Measurements from ENCODE around the gene ZNF831.

ZNF831 gene

GRCh38 chr20:59253779-59254319 lies 90.2 kb downstream of the ZNF831 start:
- DNase-seq, result no peak

- no peak for DNase-seq
These were observed 91.6 kb downstream of the ZNF831 start for GRCh38 chr20:59255256-59255655.

DNA sequence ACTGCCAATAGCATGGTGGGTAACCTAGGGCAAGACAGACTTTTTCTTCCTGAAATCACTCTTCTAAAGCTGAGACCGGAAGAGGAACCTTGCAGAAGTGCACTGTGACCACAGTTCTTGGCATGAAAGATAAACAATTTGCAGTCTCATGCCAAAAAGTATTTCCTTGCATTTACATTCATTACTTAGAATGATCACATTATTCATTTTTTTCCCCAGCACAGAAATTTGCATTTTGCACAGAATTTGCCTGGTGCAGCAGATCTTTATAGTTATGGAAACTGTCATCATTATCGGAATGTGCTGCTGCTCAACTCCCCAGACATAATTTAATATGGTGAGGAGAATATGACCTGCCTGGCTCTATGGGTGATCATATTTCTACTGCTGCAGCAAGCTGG lies 94.6 kb downstream of the ZNF831 start:
- DNase-seq, result no peak

GRCh38 chr20:59259946-59260345 lies 96.3 kb downstream of the ZNF831 start:
- no peak for DNase-seq

DNA sequence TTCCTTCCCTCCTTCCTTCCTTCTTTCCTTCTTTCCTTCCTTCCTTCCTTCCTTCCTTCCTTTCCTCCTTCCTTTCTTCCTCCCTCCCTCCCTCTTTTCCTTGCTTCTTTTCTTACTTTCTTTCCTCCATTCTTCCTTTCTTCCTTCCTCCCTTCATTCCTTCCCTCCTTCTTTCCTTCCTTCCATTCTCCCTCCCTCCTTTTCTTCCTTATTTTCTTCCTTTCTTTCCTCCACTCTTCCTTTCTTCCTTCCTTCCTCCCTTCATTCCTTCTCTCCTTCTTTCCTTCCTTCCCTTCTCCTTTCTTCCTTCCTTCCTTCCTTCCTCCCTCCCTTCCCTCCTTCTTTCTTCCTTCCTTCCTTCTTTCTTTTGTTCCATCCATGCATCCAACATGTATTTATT lies 101.7 kb downstream of the ZNF831 start:
- no peak for DNase-seq

- DNase-seq, result no peak
These were observed 105.2 kb downstream of the ZNF831 start for GRCh38 chr20:59268870-59269269.

GRCh38 chr20:59269411-59270025 lies 105.9 kb downstream of the ZNF831 start:
- no peak for DNase-seq

DNA sequence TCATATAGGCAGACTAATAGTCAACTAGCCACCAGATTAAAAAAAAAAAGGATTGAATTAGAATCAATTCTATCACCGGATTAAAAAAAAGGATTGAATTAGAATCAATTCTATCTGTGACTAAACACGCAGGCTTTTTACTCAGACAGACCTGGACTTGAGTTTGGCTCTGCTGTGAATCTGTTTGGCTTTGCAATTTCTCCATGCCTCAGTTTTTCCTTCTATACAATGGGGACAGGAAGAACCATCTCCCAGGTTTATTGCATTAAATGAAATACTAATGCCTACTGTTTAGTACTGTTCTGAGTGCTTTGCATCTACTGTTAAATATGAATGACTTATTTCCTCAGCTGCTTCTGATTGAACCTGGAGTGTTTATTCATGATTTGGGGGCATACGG lies 106.8 kb downstream of the ZNF831 start:
- DNase-seq, result no peak

GRCh38 chr20:59273739-59274357 lies 110.2 kb downstream of the ZNF831 start:
- DNase-seq, result no peak

DNA sequence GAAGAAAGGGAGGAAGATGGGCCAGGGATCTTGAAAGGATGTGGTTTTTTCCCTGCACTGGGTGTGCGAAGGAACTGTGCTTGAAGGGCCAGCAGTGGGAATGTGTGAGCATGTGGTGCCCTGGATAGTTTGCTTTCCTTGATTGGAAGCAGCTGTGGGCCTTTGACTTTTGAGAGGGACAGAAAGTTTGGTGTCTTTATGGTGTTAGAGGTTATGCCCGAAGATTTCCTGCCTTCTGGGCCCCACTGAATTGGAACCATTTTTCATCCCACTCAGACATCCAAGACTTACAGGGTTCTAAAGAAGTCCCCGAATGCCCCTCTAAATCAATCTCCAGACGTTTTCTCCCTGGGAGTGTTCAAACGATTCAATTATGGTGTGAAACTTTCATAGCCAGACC lies 113.3 kb downstream of the ZNF831 start:
- DNase-seq, result no peak

GRCh38 chr20:59284470-59284869 lies 120.8 kb downstream of the ZNF831 start:
- no peak for DNase-seq

DNA sequence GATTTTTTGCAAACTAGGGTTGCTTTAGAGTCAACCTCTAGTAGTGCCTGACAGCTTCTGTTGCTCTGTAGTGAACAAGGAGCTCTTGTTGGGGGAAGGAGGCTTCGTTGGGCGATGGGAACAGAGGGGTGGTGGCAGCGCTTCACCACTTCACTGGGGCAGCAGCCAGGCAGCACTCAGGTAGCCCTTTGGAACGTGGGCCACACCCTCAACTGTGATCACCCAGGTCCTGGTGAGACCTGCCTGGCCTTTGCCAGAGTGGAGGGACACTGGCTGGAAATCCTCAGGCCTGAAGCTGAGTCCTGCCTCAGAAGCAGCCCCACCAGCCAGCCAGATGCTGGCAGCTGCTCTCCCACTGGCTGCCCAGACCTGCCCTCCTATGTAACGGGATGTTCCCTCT lies 126.4 kb downstream of the ZNF831 start:
- DNase-seq, result no peak

DNA sequence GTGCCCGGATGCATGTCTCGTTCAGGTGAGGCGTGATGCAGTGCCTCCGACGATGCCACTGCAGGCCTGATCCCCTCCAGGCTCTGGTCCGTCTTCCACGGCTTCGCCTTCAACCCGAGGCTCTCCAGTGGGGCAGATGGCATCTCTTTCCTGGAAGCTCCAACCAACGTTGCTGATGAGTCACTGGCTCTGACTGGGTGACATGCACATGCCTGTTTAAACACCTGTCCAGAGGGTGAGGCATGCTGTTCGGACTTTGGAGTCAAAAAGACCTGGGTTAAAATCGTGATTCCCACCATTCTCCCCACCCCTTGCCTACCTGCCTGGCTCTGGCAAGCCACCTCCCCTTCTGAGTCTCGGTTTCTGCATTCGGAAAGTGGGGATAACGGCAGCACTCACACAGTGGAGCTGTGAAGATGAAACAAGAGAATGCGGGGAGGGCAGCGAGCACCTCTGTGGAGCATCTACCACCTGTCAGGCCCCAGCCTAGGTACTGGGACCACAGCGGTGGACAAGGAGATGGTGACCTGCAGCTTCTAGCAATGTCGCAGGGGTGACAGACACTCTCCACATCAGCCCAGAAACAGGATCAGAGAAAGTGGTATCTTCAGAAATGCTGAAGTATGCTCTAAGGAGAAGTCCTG lies 128.2 kb downstream of the ZNF831 start:
- no peak for DNase-seq

DNA sequence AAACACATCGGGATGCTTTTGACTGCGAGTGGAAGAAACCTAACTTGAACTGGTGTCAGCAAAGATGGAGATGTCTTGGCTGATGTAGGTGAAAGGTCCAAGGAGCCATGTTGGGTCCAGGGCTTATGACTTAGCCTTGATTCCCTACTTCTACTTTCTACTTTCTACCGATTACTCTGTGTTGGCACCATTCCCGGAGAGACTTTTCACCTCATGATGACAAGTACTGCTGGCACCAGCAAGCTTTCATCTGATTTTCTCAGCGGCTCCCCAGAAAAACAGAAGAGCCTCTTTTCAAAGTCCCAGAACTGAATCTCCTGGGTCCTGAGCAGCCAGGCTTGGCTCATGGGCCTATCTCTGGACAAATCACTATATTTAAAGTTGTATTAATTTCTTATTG lies 131.9 kb downstream of the ZNF831 start:
- DNase-seq, result no peak

DNA sequence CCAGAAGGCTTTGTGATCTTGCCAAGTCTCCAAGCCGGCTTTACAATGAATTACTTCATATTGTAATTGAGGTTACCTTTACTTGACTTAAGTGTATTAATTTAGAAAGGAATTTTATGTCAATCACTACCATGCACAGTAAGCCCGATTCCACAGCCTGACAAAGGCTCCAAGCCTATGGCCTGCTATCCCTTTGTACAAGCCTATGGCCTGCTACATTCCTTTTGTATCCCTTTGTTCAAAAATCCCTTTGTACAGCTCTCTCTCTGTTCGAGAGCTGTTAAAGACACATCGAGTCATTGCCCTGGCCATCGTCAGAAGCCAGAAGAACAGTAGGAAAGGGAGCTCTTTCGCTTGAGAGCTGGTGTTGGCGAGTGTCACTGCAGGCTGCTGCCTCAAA lies 134.1 kb downstream of the ZNF831 start:
- DNase-seq, result no peak

- no peak for DNase-seq
These were observed 136.3 kb downstream of the ZNF831 start for GRCh38 chr20:59299945-59300332.

DNA sequence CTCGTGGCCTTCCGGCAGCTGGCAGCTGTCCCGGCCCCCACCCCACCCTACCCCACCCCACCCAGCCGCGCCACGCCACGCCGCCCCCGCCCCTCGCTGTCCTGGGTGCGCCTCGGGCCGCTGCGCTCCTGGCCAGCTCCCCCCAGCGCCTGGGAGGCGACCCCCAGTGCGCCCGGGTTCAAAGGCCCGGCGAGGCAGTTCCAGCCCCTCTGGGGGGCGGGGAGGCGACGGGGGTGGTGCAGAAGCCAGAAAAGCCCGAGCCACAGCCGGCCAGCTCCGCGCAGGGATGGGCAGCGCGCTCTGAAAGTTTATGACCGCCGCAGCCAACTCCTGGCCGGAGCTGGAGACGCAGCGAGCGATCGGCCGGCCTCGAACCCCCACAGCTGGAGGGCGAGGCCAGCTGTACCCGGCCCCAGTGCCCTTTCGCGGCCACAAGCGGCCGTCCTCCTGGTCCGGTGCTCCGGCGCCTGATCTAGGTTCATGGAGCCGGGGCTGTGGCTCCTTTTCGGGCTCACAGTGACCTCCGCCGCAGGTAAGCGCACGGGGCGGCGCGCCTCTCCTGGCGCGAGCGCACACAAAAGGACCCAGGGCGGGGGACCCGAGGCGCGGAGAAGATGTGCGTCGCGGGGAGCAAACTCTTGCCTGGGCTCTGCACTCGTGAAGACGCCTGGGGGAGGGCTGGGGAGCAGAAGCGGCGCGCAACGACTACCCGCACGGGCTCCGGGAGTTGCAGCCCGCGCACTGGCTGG lies 136.9 kb downstream of the ZNF831 start, which contains the start of gene EDN3:
Gene EDN3, plus strand, starts transcription at position 279 of the 749 bp plus-strand sequence. Its CDS starts 202 bp downstream, at position 481.
- DNase-seq, result no peak

DNA sequence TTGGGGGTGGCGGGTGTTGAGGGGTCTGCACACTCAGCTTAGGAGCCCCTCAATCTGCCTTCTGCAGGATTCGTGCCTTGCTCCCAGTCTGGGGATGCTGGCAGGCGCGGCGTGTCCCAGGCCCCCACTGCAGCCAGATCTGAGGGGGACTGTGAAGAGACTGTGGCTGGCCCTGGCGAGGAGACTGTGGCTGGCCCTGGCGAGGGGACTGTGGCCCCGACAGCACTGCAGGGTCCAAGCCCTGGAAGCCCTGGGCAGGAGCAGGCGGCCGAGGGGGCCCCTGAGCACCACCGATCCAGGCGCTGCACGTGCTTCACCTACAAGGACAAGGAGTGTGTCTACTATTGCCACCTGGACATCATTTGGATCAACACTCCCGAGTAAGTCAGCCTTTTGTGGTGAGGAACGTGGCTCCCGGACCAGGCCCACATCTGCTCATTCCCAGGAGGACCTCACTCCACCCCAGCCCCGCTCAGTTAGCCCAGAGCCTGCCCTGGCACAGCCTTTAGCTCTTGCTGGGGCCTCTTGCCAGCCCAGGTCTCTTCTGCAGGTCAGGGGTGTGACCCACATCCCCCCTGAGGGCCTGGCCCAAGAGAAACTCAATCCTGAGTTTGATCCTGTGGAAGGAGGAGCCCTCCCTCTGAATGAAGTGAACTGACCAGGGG lies 137.9 kb downstream of the ZNF831 start:
- DNase-seq, result no peak

GRCh38 chr20:59305908-59306655 lies 142.5 kb downstream of the ZNF831 start:
- no peak for DNase-seq

- DNase-seq, result no peak
These were observed 143.6 kb downstream of the ZNF831 start for GRCh38 chr20:59307270-59307669.

Data from hippocampal formation (tissue), 2 donors.